GM12872 (cell line): ENCODE measurements around the gene MECR.
A peak's percentile ranks its signal among the peaks of the same experiment; 100 is the strongest.

ENCODE experiments used
- TF ChIP-seq, protein P1 (sequence below): IDR thresholded peaks from 3 replicates; pipeline ENCODE4 v1.5.1; 2011; ENCODE audit warnings: low read depth, mild to moderate bottlenecking, low read length, moderate library complexity; ENCODE audit not compliant: insufficient read depth

MECR gene

GRCh38 chr1:29202584-29203340, 28.0 kb downstream of the MECR start:
- TF ChIP-seq, protein P1, sequence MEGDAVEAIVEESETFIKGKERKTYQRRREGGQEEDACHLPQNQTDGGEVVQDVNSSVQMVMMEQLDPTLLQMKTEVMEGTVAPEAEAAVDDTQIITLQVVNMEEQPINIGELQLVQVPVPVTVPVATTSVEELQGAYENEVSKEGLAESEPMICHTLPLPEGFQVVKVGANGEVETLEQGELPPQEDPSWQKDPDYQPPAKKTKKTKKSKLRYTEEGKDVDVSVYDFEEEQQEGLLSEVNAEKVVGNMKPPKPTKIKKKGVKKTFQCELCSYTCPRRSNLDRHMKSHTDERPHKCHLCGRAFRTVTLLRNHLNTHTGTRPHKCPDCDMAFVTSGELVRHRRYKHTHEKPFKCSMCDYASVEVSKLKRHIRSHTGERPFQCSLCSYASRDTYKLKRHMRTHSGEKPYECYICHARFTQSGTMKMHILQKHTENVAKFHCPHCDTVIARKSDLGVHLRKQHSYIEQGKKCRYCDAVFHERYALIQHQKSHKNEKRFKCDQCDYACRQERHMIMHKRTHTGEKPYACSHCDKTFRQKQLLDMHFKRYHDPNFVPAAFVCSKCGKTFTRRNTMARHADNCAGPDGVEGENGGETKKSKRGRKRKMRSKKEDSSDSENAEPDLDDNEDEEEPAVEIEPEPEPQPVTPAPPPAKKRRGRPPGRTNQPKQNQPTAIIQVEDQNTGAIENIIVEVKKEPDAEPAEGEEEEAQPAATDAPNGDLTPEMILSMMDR: peak; percentile 95

- TF ChIP-seq, protein P1: no peak
Measured at GRCh38 chr1:29202053-29202452, 28.7 kb downstream of the MECR start.

- TF ChIP-seq, protein P1: no peak
Measured at GRCh38 chr1:29201595-29202051, 29.1 kb downstream of the MECR start.

DNA sequence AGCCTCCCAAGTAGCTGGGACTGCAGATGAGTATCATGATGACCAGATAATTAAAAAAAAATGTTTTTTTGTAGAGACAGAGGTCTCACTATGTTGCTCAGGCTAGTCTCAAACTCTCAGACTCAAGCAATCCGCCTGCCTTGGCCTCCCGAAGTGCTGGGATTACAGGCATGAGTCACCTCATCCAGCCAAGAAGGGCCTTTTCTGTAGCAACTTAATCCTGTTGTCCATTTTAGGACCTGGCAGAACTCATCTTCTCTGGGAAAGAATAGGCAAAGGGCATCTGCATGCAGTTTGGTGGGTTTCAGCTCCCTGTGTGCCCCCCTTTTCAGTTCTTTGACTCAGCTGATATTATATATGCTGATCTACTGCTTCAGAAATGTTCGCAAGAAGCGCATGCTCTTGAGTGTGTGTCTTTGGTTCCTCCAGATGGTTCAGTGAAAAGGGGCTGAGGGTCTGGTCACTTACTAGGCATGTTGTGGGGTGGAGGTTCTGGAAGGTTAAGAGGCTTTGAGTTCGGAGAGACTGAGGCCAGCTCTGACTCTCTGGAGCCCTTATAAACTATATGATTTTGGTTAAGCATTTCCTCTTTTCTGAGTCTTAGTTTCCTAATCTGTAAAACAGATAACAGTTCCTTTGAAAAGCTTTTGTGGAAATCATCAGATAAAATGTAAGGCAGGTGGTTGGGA, 29.7 kb downstream of the MECR start:
- TF ChIP-seq, protein P1: no peak

DNA sequence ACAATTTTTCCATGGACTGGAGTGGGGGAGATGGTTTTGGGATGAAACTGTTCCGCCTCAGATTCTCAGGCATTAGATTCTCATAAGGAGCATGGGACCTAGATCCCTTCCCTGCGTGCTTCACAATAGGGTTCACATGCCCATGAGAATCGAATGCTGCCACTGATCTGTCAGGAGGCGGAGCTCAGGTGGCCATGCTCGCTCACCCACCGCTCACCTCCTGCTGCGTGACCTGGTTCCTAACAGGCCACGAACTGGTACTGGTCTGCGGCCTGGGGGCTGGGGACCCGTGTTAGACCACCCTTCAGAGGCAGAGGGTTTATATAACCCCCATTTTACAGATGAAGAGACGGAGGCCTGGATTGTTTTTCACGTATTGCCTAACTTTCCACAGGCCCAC, 32.7 kb downstream of the MECR start:
- TF ChIP-seq, protein P1: no peak

DNA sequence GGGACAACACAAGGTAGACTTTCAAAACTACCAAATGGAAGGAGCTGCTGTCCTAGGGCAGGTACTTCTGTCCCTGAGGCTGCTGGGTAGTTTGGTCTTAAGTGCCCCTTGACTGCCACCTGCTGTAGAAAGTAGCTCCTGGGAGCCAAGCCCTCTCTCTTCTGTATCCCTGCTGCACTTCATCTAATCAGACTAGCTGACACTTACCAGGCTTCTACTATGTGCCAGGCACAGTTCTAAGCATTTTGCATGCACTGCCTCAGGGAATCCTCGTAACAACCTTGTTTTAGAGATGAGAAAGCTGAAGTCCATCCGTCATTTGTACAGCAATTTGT, 33.2 kb downstream of the MECR start:
- TF ChIP-seq, protein P1: peak; percentile 61

GRCh38 chr1:29196863-29197589, 33.7 kb downstream of the MECR start:
- TF ChIP-seq, protein P1: no peak
